ENCODE data around the gene TEX101. TPM values are rescaled to one million over a fixed set of nuclear protein-coding genes. Genes with fewer than 3 reads are reported as not detected.
"Not testable (repeated sequence)": the region's sequence is repeated elsewhere in the genome, so short reads cannot be mapped to it uniquely, and the experiment has no call there.

The TEX101 gene, protein sequence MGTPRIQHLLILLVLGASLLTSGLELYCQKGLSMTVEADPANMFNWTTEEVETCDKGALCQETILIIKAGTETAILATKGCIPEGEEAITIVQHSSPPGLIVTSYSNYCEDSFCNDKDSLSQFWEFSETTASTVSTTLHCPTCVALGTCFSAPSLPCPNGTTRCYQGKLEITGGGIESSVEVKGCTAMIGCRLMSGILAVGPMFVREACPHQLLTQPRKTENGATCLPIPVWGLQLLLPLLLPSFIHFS
- total RNA-seq = not detected

DNA sequence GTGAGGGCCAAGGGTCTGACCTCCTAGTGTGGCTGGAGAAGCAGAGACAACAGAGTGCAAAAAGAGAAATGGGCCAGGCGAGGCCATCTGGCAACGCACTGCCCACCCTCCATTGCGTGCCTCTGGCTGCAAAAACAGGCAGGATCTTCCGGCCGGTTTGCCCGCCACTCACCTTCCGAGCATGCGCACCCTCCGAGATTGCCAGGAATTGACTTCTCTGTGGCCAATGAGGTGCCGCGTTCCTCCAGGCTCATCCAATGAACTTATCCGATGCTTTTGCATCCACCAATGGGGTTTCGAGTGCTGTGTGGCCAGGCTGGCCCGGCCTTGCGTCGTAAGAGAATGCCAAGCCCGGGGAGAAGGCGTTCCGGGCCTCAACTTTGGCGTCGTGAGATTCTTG, at the start of gene TEX101:
TEX101 (plus strand) TSS at position 337 of the 400 bp plus-strand sequence. CDS start 1,030 bp downstream, outside the sequence.
- DNase-seq = no peak

DNA sequence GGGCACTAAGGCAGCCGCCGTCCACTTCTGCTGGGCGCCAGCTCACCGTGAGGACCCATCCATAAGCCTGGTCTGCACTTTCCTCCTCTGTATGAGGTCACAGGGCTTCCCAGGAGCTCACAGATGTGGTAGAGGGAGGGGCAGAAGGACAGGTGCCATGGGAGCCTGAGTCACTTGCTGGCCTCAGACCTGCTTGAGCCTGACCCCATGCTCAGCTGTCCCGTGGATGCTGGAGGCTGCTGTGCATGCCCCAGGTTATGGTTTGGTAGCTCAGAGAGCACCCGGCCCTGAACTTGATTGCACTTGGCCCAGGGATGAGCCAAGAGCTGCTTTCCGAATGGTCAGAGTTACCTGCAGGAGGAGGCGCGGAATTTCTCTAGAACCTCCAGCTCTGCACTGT, 49.0 kb upstream of the TEX101 start:
- not testable (repeated sequence) for DNase-seq

DNA sequence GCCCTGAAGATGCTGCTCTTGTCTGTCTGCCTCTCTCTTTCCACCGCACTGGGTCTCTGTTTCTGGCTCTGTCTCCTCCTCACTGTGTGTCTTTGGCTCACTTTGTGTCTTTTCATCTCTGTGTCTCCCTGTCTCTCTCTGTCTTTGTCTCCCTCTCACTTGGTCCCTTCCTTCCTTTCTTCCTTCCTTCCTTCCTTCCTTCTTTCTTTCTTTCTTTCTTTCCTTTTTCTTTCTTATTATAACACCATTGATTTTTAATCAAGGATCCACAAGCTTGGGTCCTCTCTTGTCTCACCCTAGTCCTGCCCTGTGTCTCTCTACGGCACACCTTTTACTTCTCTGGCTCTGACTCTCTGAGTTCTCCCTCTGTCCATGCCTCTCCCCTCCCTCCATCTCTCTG, 46.9 kb upstream of the TEX101 start:
- no peak for DNase-seq

DNA sequence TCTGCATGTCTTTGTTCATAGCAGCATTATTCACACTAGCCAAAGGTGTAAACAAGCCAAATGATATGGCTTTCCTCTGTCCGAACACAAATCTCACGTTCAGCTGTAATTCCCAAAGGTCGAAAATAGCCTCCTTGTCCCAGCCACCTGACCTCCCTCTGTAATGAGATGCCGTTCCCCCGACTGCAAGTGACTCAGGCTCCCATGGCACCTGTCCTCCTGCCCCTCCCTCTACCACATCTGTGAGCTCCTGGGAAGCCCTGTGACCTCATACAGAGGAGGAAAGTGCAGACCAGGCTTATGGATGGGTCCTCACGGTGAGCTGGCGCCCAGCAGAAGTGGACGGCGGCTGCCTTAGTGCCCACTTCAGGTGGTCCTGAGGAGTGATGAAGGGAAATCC, 45.8 kb upstream of the TEX101 start:
- DNase-seq = not testable (repeated sequence)

DNA sequence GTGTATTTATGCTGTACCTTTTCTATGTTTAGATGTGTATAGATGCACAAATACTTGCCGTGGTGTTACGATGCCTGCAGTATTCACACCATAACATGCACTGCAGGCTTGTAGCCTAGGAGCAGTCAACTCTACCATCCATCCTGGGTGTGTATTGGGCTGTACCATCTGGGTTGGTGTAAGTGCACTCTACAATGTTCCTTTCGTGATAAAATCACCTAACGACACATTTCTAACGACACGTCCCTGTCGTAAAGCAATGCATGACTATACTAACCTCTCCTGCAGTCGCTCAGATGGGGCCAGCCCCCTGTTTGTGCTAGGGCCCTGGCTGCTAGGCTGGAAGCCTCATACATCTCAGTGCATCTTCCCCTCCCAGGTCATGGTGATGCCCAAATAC, 42.8 kb upstream of the TEX101 start:
- no peak for DNase-seq

DNA sequence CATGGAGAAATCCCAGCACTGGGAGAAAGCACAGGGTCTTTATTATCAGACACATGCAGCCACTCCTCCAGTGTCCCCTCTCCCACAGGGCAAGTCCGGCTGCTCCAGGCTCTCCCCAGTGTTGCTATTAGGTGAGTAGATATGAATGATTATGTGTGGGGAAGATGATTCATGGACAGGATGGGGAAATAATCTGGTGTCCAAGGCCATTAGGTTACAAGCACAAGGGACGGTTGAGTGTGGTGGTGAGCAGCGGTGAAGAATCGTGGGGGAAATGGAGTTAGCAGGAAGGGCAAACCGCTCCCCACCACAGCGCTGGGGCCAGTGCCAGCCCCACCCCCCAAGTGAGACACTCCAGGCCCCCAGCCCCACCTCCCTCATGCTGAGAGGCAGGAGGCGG, 42.2 kb upstream of the TEX101 start:
- no peak for DNase-seq

DNA sequence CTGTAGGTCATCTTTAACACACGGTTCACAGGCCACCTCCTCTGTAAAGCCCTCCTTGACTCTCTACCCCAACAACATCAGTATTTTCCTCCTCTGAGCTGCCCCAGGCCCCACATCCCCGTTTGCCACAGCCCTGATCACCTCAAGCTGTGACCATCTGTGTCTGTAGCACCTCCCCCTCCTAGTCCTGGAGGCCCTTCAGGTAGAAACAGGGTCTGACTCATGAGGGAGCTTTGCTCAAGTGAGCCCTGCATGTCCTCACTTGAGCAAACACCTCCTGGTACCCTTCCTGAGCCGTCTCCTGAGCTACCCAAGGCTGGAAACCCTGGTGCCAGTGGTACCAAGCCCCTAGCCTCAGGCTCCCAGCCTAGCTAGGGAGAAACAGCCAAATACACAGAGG, 37.1 kb upstream of the TEX101 start:
- DNase-seq = not testable (repeated sequence)

DNA sequence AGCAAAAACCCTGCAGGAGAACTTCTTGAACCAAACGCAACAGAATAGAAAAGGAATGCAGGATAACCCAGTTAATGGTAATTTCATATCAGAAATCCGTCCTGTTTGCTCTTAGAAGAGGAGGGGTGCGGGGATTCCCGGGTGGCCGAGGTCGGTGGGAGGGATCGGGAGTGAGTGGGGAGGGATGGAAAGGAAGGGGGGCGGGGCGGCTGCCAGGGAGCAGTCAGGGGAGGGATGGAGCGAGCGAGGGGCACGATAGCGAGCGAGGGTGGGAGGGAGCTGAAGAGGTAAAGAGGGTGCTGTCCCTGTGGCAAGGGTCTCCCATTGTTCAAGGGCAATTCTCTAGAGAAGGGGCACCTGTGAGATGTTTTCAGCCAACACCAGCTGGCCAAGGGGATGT, 34.7 kb upstream of the TEX101 start:
- DNase-seq = no peak

DNA sequence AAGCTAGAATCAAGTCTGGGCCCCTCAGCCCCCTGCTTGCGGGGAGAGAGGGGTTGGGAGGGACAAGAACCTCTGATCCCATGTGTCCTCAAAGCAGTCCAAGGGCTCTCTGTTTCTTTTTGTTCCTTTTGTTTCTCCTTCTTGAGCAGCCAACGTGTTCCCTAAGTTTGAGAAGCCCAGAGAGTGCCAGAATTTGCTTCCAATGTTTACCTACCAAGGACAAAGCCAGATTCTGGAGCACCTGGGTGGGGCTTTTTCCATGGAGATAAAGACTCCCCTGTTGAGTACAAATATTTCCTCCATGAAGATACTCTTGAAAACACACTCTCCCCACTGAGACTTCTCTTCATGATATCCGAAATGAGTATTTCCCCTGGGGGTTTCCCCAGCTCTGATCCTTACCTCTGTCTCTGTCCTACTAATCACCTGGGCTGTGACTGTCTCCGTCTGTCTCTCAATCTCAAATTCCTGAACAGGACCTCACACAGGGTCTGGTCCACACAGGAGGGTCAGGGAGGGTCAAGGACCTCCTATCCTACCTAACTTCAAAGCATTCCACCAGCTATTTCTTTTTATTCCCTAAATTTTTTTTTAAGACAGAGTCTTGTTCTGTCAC, 33.8 kb upstream of the TEX101 start:
- DNase-seq = no peak

DNA sequence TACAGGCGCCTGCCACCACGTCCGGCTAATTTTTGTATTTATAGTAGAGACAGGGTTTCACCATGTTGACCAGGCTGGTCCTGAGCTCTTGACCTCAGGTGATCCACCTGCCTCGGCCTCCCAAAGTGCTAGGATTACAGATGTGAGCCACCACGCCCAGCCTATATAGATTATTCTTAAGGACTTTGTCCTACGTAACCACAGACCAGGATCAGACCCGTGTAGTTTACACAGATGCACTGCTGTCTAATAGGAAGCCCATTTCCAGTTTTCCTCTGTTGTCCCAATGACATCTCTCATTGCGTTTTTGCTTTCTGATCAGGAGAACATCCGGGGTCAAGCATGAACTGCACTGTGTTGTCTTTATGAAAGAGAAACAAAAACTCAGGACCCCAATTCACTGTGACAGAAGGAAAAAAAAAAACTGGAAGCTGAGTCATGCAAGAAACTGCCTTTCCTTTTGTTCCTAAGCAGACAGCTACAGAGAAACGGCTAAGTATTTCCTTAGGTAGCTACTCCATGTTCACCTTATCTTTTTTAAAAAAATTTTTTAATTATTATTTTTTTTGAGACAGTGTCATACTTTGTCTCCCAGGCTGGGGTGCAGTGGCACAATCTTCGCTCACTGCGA, 32.0 kb upstream of the TEX101 start:
- DNase-seq = not testable (repeated sequence)

DNA sequence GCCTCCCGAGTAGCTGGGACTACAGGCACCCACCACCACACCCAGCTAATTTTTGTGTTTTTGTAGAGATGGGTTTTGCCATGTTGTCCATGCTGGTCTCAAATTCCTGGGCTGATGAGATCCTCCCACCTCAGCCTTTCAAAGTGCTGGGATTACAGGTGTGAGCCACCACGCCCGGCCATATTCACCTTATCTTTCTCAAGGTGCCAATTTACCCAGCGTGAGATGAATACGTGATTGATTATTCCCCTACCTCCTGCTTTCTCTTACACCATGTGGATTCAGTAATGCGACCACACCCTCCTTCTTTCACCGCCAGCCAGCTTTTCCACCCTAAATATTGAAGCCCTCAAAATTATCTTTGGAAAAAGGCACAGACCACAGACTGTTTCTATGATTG, 31.4 kb upstream of the TEX101 start:
- not testable (repeated sequence) for DNase-seq

DNA sequence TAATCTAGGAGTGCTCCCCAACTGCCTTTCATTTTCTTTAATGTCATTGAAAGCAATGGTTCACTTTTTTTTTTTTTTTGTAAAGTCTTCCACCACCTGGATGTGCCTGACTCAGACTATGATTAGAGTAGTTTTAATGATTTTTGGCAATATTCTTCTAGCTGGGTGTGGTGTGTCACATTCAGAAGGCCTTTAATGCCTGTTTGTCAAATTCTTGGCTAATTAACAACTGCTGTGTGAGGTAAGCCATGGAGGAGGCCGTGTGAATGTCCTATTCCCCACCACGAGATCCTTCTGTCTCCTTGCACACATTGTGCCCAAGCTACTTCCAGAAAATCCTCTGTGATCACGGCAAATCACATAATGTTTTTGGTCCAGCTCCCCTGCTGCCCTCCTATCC, 30.9 kb upstream of the TEX101 start:
- DNase-seq = not testable (repeated sequence)

DNA sequence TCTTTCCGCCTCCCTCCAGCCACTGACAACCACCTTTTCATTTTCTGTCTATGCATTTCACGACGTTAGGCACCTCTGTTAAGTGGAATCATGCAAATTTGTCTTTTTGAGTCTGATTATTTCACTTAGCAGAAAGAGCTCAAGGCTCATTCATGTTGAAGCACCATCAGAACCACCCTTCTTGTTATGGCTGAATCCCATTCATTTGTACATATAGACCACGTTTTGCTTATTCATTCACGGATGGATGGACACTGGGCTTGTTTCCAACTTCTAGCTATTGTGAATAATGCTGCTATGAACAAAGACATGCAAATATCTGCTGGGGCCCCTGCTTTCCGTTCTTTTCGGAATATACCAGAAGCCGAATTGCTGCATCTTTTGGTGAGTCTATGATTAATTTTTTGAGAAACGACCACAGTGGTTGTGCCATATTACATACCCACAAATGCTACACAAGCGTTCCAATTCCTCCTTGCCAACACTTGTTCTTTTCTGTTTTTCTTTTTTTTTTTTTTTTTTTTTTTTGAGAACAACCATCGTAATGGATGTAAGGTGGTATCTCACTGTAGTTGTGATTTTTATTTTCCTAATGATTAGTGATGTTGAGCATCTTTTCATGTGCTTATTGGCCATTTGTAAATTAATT, 23.7 kb upstream of the TEX101 start:
- not testable (repeated sequence) for DNase-seq

DNA sequence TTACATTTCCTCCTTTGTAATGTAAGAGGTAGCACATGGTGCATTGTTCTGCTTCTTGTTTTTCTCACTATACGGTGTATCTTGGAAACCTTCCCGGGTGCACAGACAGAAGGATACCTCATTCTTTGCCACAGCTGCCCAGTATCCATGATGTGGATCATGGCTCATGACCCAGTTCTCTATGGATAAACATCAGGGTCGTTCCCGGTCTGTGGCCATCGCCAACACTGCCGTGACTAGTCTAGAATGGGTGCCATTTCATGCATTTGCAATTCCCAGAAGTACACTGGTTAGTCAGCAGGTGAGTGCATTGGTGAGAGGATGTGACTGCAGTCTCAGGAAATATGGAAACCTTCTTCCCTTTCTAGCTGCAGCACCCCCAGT, 23.1 kb upstream of the TEX101 start:
- DNase-seq = not testable (repeated sequence)

DNA sequence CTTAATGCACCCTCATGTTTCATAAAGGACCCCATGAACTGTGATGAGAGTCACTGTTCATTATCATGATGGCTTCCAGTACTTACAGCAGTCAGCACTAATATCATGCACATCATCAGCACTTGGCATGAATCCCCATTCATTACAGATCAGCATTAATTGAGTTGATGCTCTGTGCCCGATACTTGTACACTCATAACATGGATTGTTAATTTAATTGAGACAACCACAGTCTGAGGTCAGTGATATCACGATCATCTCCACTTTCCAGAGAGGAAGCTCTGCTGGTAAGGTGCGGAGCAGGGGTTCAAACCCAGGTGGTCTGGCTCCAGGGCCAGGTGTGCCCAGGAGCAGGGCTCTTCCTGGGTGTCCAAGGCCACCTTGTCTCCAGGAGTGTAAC, 21.2 kb upstream of the TEX101 start:
- not testable (repeated sequence) for DNase-seq

DNA sequence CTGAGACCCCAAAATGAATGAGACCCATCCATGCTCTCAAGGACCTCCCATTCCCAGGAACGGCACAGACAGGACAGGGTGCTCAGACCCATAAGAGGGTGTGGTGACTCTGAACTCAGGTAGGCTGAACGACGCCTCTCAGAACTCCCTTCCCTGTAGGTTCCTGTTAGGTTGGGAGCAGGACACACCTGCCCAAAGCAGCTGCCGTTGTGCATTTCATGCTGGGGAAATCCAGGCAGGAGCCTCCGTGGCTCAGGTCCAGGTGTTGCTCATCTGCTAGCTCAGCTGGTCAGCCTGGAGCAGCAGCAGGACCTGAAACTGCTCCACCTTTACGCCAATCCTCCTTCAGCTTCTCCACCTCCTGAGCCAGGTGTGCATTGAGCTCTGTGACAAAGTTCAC, 19.1 kb upstream of the TEX101 start:
- no peak for DNase-seq

DNA sequence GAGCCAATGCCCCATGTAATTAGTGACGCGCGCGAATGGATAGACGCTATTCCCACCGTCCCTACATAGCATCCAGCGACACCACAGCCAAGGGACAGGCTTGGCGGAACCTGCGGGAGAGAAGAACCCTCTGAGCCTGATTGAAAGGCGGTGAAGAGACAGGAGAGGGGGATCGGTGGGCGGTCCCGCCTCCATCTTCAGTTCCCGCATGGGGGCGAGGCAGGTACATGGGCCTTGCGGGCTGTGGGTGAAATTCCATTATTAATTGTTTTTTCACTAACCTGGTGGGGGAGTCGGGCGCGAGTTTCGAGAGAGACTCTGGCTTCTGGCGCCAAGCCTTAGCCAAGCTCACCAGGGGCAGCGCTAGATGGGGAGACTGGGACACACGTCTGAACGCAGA, 8.4 kb upstream of the TEX101 start:
- no peak for DNase-seq

DNA sequence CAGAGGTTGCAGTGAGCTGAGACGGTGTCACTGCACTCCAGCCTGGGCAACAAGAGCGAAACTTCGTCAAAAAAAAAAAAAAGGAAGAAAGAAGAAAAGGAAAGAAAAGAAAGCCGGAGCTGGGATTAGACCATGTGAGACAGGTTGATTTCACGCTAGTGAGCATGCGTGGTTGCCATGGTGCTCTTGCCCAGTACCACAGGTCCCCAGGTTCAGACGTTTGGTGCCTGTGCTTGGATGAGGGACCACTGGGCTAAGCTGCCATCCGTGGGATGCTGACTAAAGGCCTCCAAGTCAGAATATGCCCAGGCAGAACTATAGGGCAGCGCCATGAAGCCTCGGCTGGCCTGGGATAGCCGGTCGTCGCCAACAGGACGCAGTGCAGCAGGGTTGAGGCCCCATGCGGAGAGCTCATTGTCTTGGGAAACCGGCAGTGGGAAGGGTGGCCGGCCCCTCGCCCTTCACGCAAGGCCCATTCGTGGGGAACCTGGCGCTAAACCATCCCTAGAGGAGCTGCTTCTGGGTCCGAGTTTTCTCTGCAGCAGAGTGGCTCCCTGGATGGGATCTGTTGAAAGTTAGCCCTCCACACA, 7.2 kb upstream of the TEX101 start:
- no peak for DNase-seq

DNA sequence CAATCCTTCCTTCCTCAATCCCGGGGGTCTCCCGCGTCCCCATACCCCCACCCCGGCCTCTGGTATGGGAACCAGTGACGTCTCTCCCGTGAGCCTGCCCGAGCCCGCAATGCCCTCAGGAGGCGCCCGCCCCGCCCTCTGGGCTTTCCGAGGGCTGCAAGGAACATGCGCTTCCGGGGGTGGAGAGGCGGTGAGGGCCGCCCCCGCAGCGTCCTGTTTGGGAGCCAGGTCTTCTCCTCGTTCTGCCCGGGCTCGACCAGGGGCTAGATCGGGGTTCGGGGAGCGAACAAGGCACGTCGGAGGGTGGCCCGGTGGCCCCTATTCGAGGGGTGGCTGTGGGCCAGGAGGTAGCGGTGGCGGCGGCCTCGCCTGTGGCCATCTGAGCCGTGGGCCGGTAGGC, 6.6 kb upstream of the TEX101 start:
- DNase-seq = no peak

DNA sequence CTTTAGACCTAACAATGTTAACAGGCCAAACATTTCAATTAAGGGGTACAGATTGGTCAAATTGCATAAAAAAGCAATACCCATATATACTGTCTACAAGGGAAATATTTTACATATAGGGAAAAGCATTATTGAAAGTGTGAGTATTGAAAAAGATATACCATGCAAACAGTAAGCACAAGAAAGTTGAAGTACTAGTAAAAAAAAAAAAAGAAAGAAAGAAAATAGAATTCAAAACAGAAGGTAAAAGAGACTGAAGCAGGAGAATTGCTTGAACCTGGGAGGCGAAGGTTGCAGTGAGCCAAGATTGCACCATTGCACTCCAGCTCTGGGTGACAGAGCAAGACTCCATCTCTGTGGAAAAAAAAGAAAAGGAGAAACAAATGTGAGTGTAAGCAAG, 5.3 kb upstream of the TEX101 start:
- no peak for DNase-seq

DNA sequence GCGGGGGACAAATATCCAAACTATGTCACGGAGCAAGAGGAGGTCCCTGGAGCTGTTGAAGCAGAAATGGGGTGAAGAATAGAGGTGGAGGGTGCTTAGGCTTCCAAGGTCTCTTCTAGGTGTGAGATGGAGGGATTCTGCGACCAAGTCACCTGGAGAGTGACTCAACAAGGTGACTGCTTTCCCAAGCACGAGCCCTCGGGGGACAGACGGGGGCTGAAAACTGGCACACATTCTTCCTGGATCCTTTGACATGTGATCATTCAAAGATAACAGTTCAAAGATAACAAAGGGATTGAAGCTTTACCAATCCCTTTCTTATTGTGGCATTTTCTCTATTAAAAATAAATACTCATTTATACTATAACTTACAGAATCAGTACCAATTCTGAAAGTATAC, 2.2 kb upstream of the TEX101 start:
- DNase-seq = no peak

DNA sequence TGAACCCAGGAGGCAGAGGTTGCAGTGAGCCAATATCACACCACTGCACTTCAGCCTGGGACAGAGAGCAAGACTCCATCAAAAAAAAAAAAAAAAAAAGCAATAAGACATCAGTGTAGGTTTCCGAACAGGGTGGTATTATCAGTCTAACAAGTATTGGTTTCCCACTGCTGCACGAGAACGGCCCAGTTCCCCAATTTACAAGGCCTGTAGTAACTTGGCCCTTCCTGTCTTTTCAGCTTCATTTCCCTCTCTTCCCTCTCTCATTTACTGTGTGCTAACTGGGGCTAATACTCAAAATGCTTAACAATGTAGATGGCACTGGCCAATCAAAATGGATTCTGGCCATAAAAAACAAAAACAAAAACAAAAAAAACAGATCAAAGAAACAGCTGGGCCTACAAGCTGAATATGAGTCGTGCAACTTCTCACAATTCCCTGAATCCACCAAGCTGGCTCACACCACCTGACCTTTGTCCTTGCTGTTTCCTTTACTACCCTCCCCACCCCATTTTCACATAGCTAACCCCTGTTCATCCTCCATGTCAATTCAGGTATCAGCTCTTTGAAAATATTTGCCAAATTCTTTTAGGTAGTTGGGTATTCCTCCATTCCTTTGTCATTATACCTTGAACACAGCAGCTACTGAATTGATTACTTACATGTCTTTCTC, 2.4 kb downstream of the TEX101 start:
- DNase-seq = no peak

Measured in occipital lobe (tissue), 2 donors.